Germinal center (tissue), 1 donor: ENCODE results near the gene MAP1LC3B2.
A peak's percentile ranks its signal among the peaks of the same experiment; 100 is the strongest.

Experiments
- DNase-seq: peaks from one replicate; pipeline ENCODE4 v3.0.0; 2012; ENCODE audit warnings: mixed read lengths, low spot score

Gene MAP1LC3B2

DNA sequence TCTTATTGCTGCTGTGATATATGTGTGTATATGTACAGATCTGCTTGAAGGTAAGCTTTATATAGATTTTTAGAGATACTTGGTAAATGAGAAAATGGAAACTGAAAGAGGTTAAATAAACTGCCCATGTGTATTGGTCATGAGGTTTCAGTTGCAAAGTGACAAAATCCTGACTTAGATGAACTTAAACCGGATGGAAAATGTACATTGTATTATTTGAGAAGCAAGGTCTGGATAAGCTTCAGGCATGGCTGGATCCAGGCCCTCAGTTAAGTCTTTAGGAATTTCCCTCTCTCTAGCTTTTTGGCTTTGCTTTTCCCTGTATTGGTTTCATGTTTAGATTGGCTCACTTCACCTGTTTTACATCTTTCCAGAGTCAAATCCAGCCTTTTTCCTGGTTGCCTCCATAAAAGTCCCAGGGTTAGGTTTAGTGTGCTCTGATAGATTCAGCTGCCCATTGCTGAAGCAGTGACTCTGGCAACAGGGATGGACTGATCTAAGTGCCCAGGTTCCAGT, 21.0 kb upstream of the MAP1LC3B2 start:
- DNase-seq = no peak

DNA sequence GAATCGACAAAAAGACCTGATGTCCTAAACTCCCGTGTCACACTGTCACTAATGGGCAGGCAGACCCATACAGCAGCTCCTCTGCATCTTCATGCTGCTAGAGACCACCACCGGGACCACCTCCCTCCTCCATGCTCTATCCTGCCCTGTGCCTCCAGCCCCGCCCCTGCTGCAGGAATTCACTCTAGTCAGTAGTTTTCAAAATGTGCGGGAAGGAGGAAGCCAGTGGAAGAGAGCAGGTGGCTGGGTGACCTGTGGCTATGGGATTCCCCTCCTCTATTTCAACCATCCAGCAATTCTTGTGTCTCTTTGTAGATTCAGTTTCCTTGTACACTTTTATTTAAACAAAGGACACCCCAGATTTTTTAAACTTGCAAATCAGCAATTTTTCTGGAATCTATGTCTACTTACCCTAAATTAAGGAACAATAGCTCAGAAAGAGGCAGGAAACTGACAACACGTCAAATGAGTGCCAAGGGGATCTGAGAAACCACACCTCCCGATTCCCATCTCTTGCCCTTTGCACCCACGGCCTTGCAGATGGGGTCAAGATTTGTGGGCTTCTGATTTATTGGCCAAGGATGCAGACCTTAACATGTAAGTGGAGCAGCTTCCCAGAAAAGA, 20.4 kb upstream of the MAP1LC3B2 start:
- DNase-seq = no peak

DNA sequence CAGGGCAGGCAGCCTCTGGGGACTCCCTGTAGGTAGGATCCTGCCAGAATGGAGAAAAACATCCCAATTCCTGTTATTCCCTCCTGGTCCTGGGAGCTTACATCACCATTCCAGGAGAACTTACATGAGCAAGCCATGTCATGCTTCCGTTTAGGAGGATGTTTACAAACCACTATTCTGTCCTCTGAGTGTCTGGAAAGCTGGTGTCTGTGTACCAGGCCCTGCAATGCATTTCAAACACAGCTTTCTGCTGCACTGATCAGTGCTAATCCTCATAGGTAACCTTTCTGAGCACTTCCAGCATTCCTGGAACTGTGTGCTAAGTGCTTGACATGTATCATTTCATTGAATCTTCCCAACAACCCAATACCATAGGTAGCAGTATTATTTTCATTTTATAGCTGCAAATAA, 19.8 kb upstream of the MAP1LC3B2 start:
- DNase-seq = no peak

DNA sequence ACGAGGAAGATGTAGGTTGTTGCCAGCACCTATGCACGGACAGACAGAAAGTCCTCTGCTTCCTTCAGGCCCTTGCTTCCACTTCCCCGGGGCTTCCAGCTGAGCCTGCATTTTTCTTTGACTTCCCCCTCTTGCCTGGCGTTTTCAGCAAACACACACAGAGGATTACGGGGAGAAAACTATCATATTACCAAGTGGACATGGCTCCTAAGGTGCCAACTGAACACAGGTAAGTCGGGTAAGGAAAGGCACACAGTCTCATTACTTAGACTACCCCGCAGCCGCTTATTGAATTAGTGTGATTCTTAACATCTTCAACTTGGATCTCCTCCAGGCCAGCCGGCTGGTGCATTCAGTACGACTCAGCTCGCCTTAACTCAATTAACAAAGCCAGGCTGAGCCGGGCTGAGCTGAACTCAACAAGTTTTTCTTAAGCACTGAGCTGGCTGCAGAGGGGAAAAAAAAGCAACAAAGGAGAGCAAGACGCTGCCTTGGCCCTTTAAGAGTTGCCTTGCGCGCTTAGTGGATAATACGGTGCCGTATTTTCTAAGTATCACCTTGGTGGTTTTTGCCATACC, 19.2 kb upstream of the MAP1LC3B2 start:
- no peak for DNase-seq

DNA sequence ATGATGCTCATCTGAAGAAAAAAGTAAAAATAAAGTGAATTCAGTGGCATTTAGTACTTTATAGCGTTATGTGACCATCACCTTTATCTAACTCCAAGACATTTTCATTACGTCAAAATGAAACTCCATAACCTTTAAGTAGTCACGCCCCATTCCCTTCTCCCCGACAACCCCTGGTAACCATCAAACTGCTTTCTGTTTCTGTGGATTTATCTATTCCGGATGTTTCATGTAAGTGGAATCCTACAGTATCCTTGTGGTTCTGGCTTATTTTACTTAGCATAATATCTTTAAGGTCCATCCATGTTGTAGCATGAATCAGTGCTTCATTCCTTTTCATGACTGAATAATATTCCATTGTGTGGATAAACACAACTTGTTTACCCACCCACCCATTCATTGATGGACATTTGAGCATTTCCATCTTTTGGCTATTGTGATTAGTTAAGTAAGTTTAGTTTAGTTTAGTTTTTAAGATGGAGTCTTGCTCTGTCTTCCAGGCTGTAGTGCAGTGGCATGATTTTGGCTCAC, 18.5 kb upstream of the MAP1LC3B2 start:
- no peak for DNase-seq

DNA sequence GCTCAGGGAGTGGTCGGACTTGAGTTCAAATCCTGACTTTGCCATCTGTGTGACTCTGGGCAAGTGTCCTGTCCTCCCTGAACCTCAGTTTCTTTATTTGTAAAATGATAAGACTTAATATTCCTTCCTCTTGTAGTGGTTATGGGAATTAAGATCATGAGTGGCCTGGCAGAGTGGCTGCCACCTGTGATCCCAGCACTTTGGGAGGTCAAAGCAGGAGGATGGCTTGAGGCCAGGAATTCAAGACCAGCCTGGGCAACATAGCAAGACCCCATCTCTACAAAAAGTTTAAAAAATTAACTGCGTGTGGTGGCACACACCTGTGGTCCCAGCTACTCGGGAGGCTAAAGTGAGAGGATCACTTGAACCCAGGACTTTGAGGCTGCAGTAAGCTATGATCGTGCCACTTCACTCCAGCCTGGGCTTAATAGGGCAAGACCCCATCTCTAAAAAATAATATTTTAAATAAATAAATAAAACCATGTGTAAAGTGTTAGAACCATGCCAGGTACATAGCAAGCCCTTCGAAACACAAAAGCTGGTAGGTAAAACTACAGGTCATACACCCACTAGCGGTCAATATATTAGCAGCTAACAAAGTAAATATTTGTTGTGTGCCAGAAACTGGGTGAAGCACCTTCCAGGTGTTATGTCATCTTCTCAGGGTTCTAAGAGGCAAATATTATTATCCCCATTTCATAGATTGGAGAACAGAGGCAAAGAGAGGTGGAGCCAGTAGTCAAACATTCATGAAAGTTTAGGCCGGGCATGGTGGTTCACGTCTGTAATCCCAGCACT, 17.4 kb upstream of the MAP1LC3B2 start:
- no peak for DNase-seq

DNA sequence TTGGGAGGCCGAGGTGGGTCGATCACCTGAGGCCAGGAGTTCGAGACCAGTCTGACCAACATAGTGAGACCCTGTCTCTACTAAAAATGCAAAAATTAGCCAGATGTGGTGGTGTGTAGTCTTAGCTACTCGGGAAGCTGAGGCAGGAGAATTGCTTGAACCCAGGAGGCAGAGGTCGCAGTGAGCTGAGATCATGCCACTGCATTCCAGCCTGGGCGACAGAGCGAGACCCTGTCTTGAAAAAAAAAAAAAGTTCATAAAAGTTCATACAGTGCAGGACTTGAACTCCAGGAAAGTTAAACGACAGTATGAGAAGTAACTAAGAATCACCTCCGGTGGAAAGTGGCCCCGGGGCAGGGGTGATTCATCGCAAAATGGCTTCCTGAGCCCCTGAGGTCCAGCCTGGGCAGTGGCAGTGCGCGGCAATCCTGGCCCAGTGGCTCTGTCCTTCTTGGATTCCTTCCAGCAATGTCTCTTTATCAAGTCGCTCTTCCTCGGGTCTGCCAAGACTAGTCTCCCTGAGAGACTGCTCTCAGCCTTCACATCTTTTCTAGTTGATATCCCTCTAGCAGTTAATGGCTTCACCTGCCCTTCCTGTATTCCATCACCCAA, 16.7 kb upstream of the MAP1LC3B2 start:
- DNase-seq = no peak

DNA sequence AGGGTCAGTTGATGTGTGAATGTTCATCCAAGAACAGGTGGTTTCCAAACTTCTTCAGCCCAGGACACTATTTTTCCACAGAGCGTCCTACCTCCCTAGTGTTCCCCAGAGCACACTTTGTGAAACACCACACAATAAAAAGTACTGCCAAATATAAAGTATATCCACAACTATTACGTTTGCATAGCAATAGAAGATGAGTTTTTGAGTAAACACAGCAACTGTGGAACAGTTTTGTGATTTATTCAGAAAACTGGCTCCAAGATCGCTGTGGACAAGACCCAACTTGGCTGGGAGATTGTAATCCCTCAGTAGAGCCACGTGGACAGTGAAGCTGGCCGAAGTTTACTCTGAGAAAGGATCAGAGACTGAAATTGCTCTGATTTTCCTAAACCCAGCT, 14.5 kb upstream of the MAP1LC3B2 start:
- DNase-seq = no peak

DNA sequence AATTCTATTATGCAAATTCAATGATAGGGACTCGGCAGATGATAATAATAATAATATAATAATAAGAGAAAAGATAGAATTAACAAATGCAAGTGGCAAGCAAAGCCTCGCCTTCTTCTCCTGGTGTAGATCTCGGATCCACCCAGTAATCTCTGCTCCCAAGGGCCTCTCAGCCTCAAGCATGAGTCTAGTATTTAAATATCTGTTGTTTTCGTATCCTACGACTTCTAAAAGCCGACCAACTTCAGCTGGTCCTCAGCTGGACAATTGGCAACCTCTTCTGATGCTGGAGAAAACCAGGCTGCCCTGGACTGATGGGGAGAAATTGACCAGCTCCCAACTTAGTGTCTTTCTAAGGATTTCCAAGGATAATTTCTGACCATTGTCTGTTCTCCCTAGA, 14.0 kb upstream of the MAP1LC3B2 start:
- DNase-seq = no peak

DNA sequence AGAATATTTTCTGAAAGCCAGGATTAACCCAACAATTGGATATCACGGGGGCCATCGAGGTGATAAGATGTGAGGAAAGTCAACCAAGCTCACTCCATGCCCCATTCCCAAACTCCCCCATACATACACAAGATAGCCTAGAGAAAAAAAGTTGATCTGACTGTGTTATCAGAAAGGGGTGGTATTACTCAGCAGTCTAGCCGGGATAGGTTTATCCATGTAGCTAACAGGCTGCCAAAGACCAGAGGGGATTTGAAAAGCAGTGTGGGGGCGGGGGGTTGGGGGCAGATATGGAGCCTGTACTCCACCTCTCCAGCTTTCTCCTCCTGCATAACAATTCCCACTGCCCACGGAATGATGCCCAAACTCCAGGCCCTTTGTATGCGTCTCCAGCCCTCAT, 13.2 kb upstream of the MAP1LC3B2 start:
- no peak for DNase-seq

DNA sequence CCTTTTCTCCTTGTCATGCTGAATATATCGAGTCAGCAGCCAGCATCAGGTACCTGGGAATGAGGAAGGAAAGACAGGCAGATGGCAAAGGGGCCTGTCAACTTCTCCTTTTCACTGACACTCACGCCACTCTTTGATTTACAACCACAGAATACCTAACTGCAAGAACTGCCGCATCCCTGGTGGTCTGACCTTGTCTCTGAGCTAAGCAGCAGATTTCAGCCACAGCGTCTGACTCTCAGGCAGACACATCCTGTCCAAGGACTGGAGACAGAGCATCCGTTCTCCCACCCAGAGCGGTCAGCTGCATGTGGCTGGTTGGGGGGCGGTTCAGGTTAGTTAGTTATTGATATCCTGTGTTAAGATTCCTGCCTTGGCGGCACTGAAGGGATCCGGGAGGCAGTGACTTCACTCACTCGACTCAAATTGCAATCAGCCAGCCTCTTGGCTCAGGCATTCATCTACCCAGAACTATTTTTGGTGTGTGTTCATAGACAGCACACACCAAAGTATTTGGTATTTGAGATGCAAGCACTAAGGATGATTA, 11.2 kb upstream of the MAP1LC3B2 start:
- DNase-seq = peak; percentile 28

DNA sequence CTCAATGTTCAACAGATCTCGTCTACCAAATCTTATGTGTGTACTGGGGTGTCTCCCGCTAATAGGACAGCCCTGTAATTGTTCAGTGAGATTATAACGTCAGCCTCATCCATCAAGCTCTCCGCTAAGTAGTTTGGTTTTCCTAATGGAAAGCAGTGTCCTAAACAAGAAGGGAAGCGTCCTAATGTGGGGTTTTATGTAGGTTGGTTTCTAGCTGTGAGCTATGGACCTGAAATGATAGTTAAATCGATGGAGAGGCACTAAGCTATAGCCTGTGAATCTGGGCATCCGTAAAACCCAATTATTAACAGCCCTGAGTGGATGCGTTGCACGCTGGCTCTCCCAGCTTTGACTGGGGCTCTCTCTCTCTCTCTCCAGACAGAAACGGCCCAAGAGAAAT, 9.2 kb upstream of the MAP1LC3B2 start:
- no peak for DNase-seq

DNA sequence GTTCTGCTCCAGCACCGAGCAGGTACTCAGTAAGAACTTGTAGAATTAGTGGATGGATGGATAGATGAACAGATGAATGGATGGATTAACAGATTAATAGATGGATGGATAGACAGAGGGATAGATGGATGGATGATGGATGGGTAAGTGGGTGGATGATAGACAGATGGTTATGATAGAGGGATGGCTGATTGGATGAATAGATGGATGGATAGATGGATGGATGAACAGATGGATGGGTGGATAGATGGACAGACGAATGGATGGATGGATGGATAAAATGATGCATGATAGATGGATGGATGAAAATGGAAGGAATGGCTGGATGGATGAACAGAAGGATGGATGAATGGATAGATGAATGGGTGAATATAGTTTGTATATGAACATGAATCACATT, 8.0 kb upstream of the MAP1LC3B2 start:
- DNase-seq = no peak

DNA sequence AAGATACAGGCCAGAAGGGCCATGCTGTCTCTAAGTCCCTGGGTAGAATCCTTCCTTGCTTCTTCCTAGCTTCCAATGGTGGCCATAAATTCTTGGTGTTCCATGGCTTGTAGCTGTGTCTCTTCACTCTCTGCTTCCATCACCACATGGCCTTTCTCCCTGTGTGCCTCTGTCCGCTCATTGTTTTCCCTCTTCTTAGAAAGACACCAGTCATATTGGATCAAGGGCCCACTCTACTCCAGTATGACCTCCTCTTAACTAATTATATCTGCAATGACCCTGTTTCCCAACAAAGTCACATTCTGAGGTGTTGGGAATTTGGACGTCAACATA, 7.6 kb upstream of the MAP1LC3B2 start:
- no peak for DNase-seq

DNA sequence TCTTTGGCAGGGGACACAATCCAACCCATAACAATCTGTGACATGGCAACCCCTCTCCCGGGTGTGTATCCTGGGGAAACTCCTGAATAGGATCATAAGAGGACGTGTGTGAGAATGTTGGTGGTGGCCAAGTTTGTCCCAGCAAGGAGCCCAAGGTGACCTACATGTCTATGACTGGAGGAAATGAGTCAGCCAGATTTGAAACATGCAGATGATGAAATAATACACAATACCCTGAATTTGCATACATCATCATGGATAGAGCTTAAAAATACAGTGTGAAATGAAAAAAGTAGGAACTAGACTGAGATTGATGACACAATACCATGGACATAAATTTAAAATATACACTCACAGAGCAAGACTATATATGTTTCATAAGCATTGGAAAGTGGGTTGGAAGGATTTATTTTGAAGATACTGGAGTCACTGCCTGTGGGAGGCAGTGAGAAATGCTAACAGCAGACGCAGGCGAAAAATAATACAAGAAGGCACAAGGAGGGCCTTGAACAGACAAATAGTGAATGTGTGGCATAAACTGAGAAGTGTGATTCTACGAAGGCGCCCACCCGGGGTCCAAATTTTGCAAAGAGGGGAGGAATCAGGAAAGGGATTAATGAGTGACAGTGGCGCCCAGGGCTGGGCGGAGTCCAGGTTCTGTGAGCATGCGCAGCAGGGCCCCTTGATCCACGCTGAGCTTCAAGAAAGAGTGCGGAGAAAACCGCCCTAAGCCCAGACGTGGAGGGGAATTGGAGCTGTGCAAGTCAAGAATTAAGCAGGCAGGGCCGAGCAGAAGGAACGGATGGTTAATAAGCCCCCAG, 7.0 kb upstream of the MAP1LC3B2 start:
- no peak for DNase-seq

DNA sequence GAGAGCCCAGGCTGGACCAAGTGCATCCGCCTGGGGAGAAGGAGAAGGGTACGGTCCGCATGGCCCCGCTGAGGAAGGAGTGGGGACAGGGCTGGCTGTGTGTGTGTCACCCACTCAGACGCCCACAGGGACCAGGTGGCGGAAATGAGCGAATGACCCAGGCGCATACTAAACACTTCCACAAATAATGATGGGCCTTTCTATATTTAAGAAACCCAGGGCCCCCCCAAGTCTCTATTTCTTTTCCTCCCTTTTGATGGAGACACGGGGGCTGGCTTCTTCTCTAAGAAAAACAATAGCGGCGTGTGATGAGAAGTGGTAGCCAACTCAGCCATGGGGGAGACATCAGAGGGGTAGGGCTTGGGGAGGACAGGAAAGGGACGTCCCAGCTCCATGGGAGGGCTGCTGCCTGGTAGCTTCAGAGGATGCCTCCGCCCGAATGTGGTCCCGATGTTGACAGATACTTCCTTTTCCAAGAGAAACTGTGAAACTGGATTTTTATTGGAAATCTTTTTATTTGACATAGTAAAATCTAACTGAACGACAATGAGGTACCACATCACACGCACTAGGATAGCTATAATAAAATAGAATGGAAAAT, 6.3 kb upstream of the MAP1LC3B2 start:
- DNase-seq = peak; percentile 33

DNA sequence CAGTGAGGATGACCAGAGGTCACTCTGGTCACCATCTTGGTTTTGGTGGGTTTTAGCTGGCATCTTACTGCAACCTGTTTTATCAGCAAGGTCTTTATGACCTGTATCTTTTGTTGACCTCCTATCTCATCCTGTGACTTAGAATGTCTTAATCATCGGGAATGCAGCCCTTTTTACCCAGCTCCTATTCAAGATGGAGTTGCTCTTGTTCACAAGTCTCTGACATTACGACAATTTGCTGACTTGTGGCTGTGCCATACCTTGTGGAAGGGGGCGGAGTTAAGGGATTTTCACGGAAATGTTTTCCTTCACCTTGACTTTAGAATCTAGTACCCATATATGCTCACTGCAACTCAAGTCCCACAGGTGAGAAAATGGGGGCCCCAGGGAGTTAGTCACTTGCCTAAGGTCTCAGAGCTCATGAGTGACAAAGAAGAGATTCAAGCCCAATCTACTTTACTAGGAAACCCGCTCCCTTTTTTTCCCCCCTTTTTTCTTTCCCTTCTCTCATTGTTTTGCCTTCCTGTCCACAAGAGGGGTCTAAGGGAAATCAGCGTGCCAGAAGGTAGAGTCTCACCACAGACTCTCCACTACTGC, 2.7 kb upstream of the MAP1LC3B2 start:
- no peak for DNase-seq

DNA sequence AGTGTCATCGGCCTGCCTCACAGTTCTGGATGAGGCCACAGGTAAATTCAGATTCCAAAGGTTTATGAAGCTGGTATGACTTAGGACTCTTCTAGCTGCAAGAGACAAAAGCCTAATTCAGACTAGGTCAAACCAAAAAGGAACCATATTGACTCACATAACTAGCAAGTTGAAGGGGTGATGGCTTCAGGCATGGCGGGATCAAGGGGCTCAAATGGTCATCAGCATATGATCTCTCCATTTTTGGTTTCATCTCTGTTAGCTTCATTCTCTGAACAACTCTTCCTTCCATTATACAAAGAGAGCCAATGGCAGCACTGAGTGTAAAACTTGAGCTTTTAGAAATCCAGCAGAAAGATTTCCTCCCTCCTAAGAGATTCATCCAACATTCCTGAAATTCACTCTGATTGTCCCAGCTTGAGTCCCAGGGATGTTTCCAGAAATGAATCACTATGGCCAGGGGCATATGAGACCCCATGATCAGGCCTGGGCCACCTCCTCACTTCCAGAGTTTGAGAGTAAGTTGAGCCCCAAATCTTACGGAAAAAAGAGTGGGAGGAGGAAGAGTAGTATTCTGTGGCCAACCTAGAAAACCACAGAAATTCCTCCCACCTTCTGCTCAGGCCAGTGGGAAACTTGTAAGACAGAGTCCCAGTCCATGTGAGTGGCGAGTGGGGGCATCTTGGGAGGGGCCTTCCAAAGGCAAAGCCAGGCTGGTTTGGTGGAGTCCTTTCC, 2.0 kb upstream of the MAP1LC3B2 start:
- no peak for DNase-seq

DNA sequence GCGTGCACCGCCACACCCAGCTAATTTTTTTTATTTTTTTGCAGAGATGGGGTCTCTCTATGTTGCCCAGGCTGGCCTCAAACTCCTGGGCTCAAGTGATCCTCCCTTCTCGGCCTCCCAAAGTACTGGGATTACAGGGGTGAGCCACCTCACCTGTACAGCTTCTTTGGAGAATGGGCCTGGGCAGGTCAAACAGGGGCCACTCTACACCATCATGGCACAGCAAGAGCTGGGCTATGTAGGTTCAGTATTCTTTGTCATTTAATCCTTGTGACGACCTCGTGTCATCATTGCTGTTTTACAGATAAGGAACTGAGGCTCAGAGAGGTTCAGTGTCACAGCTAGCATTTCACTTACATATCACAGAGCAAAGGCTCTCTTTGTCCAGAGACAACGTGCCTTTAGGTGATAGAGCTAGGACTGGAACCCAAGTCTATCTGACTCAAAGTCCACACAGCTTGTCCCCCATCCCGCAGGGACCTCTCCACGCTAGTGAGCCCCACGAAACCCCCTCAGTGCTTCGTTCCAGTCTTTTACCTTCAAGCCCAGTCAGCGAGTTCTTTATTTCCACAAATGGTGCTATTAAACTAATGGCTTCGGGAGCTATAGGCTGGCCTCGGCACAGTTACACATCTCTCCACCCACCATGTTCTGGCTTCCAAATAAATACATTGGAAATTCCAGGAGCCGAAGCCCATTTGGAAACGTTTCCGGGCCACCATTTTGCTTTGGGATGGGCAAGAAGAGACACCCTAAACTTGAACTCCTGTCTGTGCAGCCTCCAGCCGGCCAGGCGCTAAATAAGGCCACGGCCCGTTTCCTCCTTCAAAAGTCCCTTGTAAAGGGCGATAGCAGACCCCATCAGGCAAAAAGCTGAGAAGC, 660 bp upstream of the MAP1LC3B2 start:
- DNase-seq = no peak
